Activated B cell treated with CpG ODN at 0.5 μM for 24 hours (primary cell): Measurements from ENCODE around the gene HDGFL2. TPM values are rescaled to one million over a fixed set of nuclear protein-coding genes. Genes with fewer than 3 reads are reported as not detected.

Experiments
- ATAC-seq: fragments of 200-7000 bp; cut with Tn5 transposase; one replicate; pipeline ENCODE4 v1.10.0; 2021; ENCODE audit warnings: low read depth, mild to moderate bottlenecking, moderate library complexity
- CTCF ChIA-PET: fragments of 350-600 bp; sonication (Branson Sonifier 250); formaldehyde crosslinking; loops from one replicate; lab custom pipeline; 2021; ENCODE audit warnings: antibody characterized with exemption; lab: Charles Lee
- POLR2A ChIA-PET: fragments of 350-600 bp; sonication (Branson Sonifier 250); formaldehyde crosslinking; loops from one replicate; lab custom pipeline; 2021; ENCODE audit warnings: antibody characterized with exemption; lab: Charles Lee
- DNase-seq: peaks from one replicate; pipeline ENCODE4 v3.0.0; 2022
- H3K27ac Mint-ChIP-seq: one replicate; pipeline ENCODE4 v1.8.0; 2020; ENCODE audit warnings: mixed read lengths
- H3K27me3 Mint-ChIP-seq: one replicate; pipeline ENCODE4 v1.8.0; 2021; ENCODE audit warnings: mixed read lengths
- H3K36me3 Mint-ChIP-seq: one replicate; pipeline ENCODE4 v1.8.0; 2021; ENCODE audit warnings: low read depth, mixed read lengths
- H3K4me1 Mint-ChIP-seq: one replicate; pipeline ENCODE4 v1.8.0; 2021; ENCODE audit warnings: mixed read lengths
- H3K4me3 Mint-ChIP-seq: one replicate; pipeline ENCODE4 v1.8.0; 2020; ENCODE audit warnings: mild to moderate bottlenecking, mixed read lengths
- H3K9me3 Mint-ChIP-seq: one replicate; pipeline ENCODE4 v1.8.0; 2020; ENCODE audit warnings: mixed read lengths
- CTCF ChIP-seq: fragments of 200-600 bp; IDR thresholded peaks from one replicate; pipeline ENCODE4 v1.8.0; 2022; ENCODE audit warnings: antibody characterized with exemption, mild to moderate bottlenecking
- intact Hi-C: fragments of 100-400 bp; cut with micrococcal nuclease; formaldehyde crosslinking; loops from one replicate; pipeline ENCODE4 v1.15.1; 2024
- total RNA-seq: library from RNA; stranded (reverse); gene quantifications from 2 replicates; pipeline ENCODE4 v1.2.3, GENCODE V29; 2022

The HDGFL2 gene
- total RNA-seq, 1 donor from 2014 or later = 44.9 TPM

- ChIA-PET POLR2A (interaction anchor here (0.7 kb wide), 1 partner anchor 1221 kb away, joined by 4 read pairs; no protein-coding TSS in a partner anchor), CTCF (no interaction called here)
- Mint-ChIP-seq H3K36me3 (peaks cover 46% of the 10 kb centered on the region), H3K27me3 (no peaks in the 10 kb centered on the region), H3K4me3 (no peak overlapping the region), H3K4me1 (no peaks in the 10 kb centered on the region), H3K9me3 (no peaks in the 10 kb centered on the region), H3K27ac (no peak overlapping the region)
- intact Hi-C loops = no loop called here
- no peak for DNase-seq
- no peak for ATAC-seq
- TF ChIP-seq CTCF = no peak
Measured at GRCh38 chr19:4499855-4500254, 27.8 kb downstream of the HDGFL2 start.

- intact Hi-C loops = no loop called here
- Mint-ChIP-seq H3K36me3 (peaks cover 43% of the 10 kb centered on the region), H3K27me3 (no peaks in the 10 kb centered on the region), H3K4me1 (no peaks in the 10 kb centered on the region), H3K9me3 (no peaks in the 10 kb centered on the region), H3K27ac (no peak overlapping the region), H3K4me3 (no peak overlapping the region)
- no peak for ATAC-seq
- ChIA-PET CTCF (no interaction called here), POLR2A (interaction anchor here (0.7 kb wide), 1 partner anchor 1222 kb away, joined by 4 read pairs; no protein-coding TSS in a partner anchor)
- no peak for DNase-seq
- TF ChIP-seq CTCF = no peak
Measured at GRCh38 chr19:4500841-4501591, 28.9 kb downstream of the HDGFL2 start.

- no peaks in the 10 kb centered on the region for H3K27me3 Mint-ChIP-seq
- ATAC-seq (no peak), DNase-seq (no peak)
- POLR2A ChIA-PET = no interaction called here
- intact Hi-C loops = no loop called here
- no peak overlapping the region for H3K4me3 Mint-ChIP-seq
- no peaks in the 10 kb centered on the region for H3K9me3 Mint-ChIP-seq
- TF ChIP-seq CTCF = no peak
- H3K27ac Mint-ChIP-seq = no peak overlapping the region
- H3K4me1 Mint-ChIP-seq = no peaks in the 10 kb centered on the region
- H3K36me3 Mint-ChIP-seq = peaks cover 44% of the 10 kb centered on the region
- CTCF ChIA-PET = no interaction called here
Measured at GRCh38 chr19:4501691-4502090, 29.6 kb downstream of the HDGFL2 start.

- Mint-ChIP-seq H3K27ac (no peak overlapping the region), H3K36me3 (peaks cover 41% of the 10 kb centered on the region), H3K9me3 (no peaks in the 10 kb centered on the region), H3K4me3 (no peak overlapping the region), H3K4me1 (no peaks in the 10 kb centered on the region), H3K27me3 (no peaks in the 10 kb centered on the region)
- DNase-seq = no peak
- intact Hi-C loops = no loop called here
- POLR2A ChIA-PET = no interaction called here
- ATAC-seq = no peak
- TF ChIP-seq CTCF = no peak
- CTCF ChIA-PET = no interaction called here
Measured at GRCh38 chr19:4502282-4503131, 30.4 kb downstream of the HDGFL2 start.
